Activated B cell treated with CpG ODN at 0.5 μM for 24 hours (primary cell): ENCODE measurements around the gene IRF2BP2. TPM values are rescaled to one million over a fixed set of nuclear protein-coding genes. Genes with fewer than 3 reads are reported as not detected.

Experiments used
- ATAC-seq: fragments of 200-7000 bp; cut with Tn5 transposase; one replicate; pipeline ENCODE4 v1.10.0; 2021; ENCODE audit warnings: low read depth, mild to moderate bottlenecking, moderate library complexity
- CTCF ChIA-PET: fragments of 350-600 bp; sonication (Branson Sonifier 250); formaldehyde crosslinking; loops from one replicate; lab custom pipeline; 2021; ENCODE audit warnings: antibody characterized with exemption; lab: Charles Lee
- POLR2A ChIA-PET: fragments of 350-600 bp; sonication (Branson Sonifier 250); formaldehyde crosslinking; loops from one replicate; lab custom pipeline; 2021; ENCODE audit warnings: antibody characterized with exemption; lab: Charles Lee
- DNase-seq: peaks from one replicate; pipeline ENCODE4 v3.0.0; 2022
- H3K27ac Mint-ChIP-seq: one replicate; pipeline ENCODE4 v1.8.0; 2020; ENCODE audit warnings: mixed read lengths
- H3K27me3 Mint-ChIP-seq: one replicate; pipeline ENCODE4 v1.8.0; 2021; ENCODE audit warnings: mixed read lengths
- H3K36me3 Mint-ChIP-seq: one replicate; pipeline ENCODE4 v1.8.0; 2021; ENCODE audit warnings: low read depth, mixed read lengths
- H3K4me1 Mint-ChIP-seq: one replicate; pipeline ENCODE4 v1.8.0; 2021; ENCODE audit warnings: mixed read lengths
- H3K4me3 Mint-ChIP-seq: one replicate; pipeline ENCODE4 v1.8.0; 2020; ENCODE audit warnings: mild to moderate bottlenecking, mixed read lengths
- H3K9me3 Mint-ChIP-seq: one replicate; pipeline ENCODE4 v1.8.0; 2020; ENCODE audit warnings: mixed read lengths
- intact Hi-C: fragments of 100-400 bp; cut with micrococcal nuclease; formaldehyde crosslinking; loops from one replicate; pipeline ENCODE4 v1.15.1; 2024
- total RNA-seq: library from RNA; stranded (reverse); gene quantifications from 2 replicates; pipeline ENCODE4 v1.2.3, GENCODE V29; 2022
- TF ChIP-seq, protein P1 (sequence below): fragments of 200-600 bp; IDR thresholded peaks from one replicate; pipeline ENCODE4 v1.8.0; 2022; ENCODE audit warnings: antibody characterized with exemption, mild to moderate bottlenecking

The IRF2BP2 gene
- total RNA-seq, 1 donor from 2014 or later, result 121 TPM

DNA sequence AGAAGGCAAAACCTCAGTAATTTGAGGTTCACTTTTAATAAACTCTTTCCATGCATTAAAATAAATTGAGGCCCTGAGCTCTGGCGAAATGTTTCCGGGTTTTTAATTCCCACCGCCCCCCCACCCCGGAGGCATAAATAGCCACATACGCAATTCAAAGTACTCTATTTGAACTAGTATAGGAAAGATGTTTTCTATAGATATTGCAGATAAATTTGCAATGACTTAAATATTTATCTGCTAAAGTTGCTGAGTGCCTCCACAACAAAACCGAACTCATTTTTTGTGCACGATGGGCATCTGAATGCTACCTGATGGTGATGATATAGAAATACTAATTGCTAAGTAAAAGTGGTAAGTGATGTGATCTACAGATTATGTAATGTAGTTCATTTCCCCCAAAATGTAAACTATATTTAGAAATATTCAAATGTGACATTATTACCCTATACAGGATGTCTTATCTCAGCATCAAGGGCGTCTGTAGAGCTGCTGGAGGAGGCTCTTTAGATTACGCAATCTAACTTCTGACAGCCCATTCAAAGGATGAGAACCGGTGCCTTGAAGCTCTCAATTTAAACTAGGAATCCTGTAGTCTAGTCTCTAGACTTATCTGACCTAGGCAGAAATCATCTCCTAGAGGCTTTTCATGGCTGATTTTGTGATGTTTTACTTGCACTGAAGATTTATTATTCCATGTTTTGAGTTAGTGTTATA lies 8.5 kb downstream of the IRF2BP2 start:
- TF ChIP-seq, protein P1, sequence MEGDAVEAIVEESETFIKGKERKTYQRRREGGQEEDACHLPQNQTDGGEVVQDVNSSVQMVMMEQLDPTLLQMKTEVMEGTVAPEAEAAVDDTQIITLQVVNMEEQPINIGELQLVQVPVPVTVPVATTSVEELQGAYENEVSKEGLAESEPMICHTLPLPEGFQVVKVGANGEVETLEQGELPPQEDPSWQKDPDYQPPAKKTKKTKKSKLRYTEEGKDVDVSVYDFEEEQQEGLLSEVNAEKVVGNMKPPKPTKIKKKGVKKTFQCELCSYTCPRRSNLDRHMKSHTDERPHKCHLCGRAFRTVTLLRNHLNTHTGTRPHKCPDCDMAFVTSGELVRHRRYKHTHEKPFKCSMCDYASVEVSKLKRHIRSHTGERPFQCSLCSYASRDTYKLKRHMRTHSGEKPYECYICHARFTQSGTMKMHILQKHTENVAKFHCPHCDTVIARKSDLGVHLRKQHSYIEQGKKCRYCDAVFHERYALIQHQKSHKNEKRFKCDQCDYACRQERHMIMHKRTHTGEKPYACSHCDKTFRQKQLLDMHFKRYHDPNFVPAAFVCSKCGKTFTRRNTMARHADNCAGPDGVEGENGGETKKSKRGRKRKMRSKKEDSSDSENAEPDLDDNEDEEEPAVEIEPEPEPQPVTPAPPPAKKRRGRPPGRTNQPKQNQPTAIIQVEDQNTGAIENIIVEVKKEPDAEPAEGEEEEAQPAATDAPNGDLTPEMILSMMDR, result no peak
- DNase-seq, result no peak
- no peak for ATAC-seq
- intact Hi-C loops, result loop anchor here (2.0 to 10.0 kb wide), 6 partner anchors 124 to 1543 kb away; partner anchors contain the start of genes ARID4B, B3GALNT2, COA6 and GGPS1
- Mint-ChIP-seq H3K27me3 (no peaks in the 10 kb centered on the region), H3K4me1 (peaks cover 83% of the 10 kb centered on the region), H3K36me3 (peaks cover 35% of the 10 kb centered on the region), H3K27ac (peak overlapping the region; percentile 88), H3K9me3 (no peaks in the 10 kb centered on the region), H3K4me3 (peak overlapping the region; percentile 78)
- ChIA-PET CTCF (interaction anchor here (1.5 to 1.9 kb wide), 4 partner anchors 102 to 482 kb away, joined by 3 to 10 read pairs (median 6); no protein-coding TSS in a partner anchor), POLR2A (interaction anchor here (0.6 to 7.0 kb wide), 23 partner anchors 10 to 903 kb away, joined by 3 to 148 read pairs (median 4); partner anchors contain the start of genes B3GALNT2, COA6, IRF2BP2 and TARBP1)

DNA sequence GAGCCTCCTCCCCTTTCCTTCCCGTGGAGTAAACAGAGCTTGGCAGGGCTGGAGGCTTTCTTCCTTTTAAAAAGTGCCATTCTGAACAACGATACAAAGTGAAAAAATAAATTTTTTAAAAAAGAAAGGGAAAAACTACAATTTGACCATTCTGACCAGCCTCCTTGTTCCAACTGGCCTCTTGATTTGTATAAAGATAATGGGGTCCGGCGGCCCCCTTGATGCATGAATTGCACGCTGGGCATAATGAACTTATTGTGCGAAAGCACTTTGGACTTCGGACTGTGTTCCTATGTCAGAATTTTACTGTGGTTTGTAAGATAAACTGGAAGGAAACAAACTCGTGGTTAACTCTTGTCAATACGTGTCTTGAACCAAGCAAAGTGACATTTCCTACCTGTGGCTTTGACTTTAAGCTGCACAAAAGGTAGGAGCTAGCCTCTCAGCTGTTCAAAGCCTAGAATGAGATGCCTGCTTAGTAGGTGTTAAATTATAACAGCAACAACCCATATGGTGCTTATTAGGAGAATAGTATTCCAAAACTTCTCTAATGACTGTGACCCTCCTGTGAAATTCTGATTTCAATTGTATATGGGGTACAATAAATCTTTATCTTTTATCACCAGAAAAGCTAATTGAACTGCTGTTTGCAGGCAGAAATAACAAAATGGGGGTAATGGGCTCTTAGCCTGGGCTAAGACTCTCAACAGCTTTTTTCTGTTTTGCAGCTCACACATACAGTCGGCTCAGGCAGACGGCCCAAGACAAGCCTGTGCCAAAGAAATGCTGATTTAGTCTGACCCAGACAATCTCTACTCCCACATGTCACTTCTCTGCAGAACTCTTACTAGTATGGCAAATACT lies 9.3 kb downstream of the IRF2BP2 start:
- H3K9me3 Mint-ChIP-seq, result no peaks in the 10 kb centered on the region
- H3K4me3 Mint-ChIP-seq, result peak overlapping the region; percentile 78
- peaks cover 74% of the 10 kb centered on the region for H3K4me1 Mint-ChIP-seq
- H3K27me3 Mint-ChIP-seq, result no peaks in the 10 kb centered on the region
- H3K27ac Mint-ChIP-seq, result peak overlapping the region; percentile 88
- H3K36me3 Mint-ChIP-seq, result peaks cover 27% of the 10 kb centered on the region
- intact Hi-C loops, result loop anchor here (2.0 to 10.0 kb wide), 6 partner anchors 123 to 1544 kb away; partner anchors contain the start of genes ARID4B, B3GALNT2, COA6 and GGPS1
- ChIA-PET CTCF (interaction anchor here (1.2 to 3.1 kb wide), 7 partner anchors 101 to 483 kb away, joined by 3 to 19 read pairs (median 7); no protein-coding TSS in a partner anchor), POLR2A (interaction anchor here (0.6 to 7.0 kb wide), 30 partner anchors 11 to 1274 kb away, joined by 3 to 148 read pairs (median 4); partner anchors contain the start of genes B3GALNT2, IRF2BP2 and TARBP1)
- DNase-seq (no peak), ATAC-seq (peak; percentile 4)
- TF ChIP-seq, protein P1, result no peak

DNA sequence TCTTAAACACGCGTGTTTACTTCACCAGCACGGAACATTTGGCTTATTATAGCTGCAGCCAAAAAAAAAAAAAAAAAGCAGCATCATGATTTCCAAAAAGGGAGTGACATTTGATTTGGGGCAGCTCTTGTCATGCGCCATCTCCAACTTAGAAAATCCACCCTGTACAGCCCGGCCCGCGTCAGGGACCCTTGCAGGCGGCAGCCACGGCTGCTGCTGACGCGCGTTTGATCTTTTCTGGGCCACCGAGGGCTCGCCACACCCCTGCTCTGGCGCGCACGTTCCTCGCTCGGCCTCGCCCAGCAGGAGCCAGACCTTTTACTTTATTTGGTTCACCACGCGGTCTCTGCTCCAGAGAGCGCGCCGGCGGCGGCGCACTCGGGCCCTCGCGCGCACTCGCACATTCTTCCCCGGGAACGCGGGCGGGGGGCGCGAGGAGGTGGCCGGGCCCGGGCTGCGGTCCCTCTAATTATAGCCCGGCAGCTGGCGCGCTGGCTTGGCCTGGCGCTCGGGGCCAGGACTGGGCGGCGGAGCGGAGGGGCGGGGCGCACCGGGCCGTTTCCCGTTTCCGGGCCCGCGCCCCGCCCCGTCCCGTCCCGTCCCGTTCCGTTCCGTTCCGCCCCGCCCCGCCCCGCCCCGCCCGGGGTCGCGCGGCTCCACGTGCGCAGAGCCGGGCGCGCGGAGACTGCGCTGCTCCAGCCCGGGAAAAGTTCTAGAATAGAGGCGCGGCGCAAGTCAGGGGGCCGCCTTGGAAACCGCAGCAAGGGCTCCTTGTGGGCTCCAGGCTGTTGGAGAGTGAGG lies 10.2 kb downstream of the IRF2BP2 start:
- H3K27me3 Mint-ChIP-seq, result no peaks in the 10 kb centered on the region

More for the DNA sequence above, 10.2 kb downstream of the IRF2BP2 start:
- Mint-ChIP-seq H3K4me1 (peaks cover 66% of the 10 kb centered on the region), H3K4me3 (peak overlapping the region; percentile 86), H3K36me3 (peaks cover 19% of the 10 kb centered on the region), H3K9me3 (no peaks in the 10 kb centered on the region), H3K27ac (peak overlapping the region; percentile 89)
- ChIA-PET CTCF (interaction anchor here (1.2 to 3.1 kb wide), 3 partner anchors 101 to 484 kb away, joined by 4 to 19 read pairs (median 8); no protein-coding TSS in a partner anchor), POLR2A (interaction anchor here (0.6 to 7.0 kb wide), 32 partner anchors 12 to 1275 kb away, joined by 3 to 148 read pairs (median 4); partner anchors contain the start of genes IRF2BP2 and TARBP1)
- intact Hi-C loops, result loop anchor here (1.0 to 10.0 kb wide), 12 partner anchors 7 to 1545 kb away; partner anchors contain the start of genes ARID4B, B3GALNT2, COA6 and GGPS1
- TF ChIP-seq, protein P1, result no peak
- peak; percentile 67 for DNase-seq
- peak; percentile 73 for ATAC-seq
